AG04449 (cell line): Measurements from ENCODE around the gene PCOLCE2.
"Not testable (repeated sequence)": the region's sequence is repeated elsewhere in the genome, so short reads cannot be mapped to it uniquely, and the experiment has no call there.

Experiments used
- CTCF ChIA-PET: fragments of 350-600 bp; formaldehyde crosslinking; extraction: SDS; loops from one replicate; lab custom pipeline; 2021; ENCODE audit warnings: antibody characterized with exemption; lab: Yijun Ruan, JAX
- POLR2A ChIA-PET: fragments of 400-600, 350-600 bp; formaldehyde crosslinking; extraction: SDS; loops from one replicate; lab custom pipeline; 2020; ENCODE audit warnings: antibody characterized with exemption, inconsistent platforms; lab: Yijun Ruan, JAX
- DNase-seq: peaks from one replicate; pipeline ENCODE4 v3.0.0-alpha.2; 2010; ENCODE audit warnings: low read depth, low spot score
- H3K4me3 ChIP-seq: 2 replicates; pipeline ENCODE4 v1.5.1; 2011; ENCODE audit warnings: low read depth, mild to moderate bottlenecking, control low read depth, low read length
- TF ChIP-seq, protein P1 (sequence below): IDR thresholded peaks from one replicate; pipeline ENCODE4 v1.5.1; 2011; ENCODE audit warnings: mild to moderate bottlenecking, moderate library complexity, low read length, control low read depth, inconsistent platforms; ENCODE audit not compliant: insufficient read depth; ENCODE audit errors: missing control alignments

The PCOLCE2 gene

DNA sequence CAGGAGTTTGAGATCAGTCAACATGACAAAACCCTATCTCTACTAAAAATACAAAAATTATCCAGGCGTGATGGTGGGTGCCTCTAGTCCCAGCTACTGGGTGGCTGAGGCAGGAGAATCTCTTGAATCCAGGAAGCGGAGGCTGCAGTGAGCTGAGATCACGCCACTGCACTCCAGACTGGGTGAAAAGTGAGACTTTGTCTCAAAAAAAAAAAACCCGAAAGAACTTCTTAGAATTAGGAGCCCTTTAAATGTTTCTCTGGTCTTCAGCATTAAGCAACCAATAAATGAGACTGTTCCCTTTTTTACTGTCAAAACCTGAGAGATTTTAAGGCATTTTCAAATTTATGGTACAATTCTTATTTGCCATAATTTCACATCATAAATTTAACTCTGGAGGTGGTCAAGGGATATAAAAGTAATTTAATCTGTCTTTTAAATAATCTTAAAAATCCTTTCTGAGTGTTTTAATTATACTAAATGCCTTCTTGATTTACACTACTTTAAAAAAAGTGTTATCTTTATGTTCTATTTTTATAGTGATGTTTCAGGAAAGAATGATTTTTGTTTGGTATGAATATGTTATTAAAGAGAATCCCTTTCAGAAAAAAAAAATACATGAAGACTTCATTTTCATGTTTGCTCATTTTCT lies 10.1 kb downstream of the PCOLCE2 start:
- DNase-seq, result no peak
- POLR2A ChIA-PET, result no interaction called here
- CTCF ChIA-PET, result interaction anchor here (0.9 kb wide), 1 partner anchor 24 kb away, joined by 4 read pairs; no protein-coding TSS in a partner anchor
- TF ChIP-seq, protein P1, sequence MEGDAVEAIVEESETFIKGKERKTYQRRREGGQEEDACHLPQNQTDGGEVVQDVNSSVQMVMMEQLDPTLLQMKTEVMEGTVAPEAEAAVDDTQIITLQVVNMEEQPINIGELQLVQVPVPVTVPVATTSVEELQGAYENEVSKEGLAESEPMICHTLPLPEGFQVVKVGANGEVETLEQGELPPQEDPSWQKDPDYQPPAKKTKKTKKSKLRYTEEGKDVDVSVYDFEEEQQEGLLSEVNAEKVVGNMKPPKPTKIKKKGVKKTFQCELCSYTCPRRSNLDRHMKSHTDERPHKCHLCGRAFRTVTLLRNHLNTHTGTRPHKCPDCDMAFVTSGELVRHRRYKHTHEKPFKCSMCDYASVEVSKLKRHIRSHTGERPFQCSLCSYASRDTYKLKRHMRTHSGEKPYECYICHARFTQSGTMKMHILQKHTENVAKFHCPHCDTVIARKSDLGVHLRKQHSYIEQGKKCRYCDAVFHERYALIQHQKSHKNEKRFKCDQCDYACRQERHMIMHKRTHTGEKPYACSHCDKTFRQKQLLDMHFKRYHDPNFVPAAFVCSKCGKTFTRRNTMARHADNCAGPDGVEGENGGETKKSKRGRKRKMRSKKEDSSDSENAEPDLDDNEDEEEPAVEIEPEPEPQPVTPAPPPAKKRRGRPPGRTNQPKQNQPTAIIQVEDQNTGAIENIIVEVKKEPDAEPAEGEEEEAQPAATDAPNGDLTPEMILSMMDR, result no peak
- H3K4me3 ChIP-seq, result no peak overlapping the region

DNA sequence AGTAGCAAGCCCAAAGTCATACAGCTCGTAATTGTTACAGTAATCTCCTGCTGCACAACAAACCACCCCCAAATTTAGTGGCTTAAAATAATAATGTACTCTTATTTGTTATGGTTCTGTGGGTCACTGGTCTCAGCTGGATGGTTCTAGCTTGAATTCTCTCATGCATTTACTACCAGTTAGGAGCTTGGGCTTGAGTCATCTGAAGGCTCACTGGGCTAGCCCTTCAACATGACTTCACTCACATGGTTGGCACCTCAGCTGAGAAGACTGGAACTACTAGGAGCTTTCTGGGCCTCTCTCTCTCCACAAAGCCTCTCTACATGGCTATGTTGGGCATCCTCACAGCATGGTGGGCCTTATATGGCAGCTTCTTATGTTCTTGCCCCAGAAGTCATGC lies 12.5 kb downstream of the PCOLCE2 start:
- TF ChIP-seq, protein P1, result no peak
- H3K4me3 ChIP-seq, result no peak overlapping the region
- CTCF ChIA-PET, result interaction anchor here (0.9 kb wide), 1 partner anchor 48 kb away, joined by 3 read pairs; no protein-coding TSS in a partner anchor
- no peak for DNase-seq
- POLR2A ChIA-PET, result no interaction called here

DNA sequence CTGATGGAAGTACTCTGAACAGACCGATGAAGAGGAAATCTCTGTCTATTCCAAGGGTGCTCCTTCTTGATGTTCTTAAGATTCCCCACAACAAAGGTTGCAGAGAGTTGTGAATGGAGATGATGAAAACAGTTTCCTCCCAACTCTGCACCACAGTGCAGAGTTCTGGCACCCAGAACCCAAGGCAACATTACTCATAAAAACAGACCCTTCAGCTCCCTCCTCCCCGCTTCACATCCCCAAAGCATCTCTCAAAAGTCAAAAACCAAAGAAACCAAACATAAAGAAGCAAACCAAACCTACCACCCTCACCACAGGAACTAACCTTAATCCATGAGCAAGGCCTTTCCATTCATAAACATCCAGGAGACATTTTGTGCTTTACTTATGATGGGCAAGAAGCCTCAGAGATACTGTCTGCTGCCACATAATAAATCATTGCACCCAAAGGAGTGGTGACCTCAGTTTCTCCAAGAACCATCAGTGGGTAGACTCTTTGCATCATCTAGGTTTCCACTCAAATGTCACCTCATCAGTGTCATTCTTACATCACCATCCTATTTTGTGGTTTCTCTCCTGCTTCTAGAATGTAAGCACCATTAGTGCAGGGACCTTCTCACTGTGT lies 13.2 kb downstream of the PCOLCE2 start:
- TF ChIP-seq, protein P1, result no peak
- no peak for DNase-seq
- POLR2A ChIA-PET, result no interaction called here
- no peak overlapping the region for H3K4me3 ChIP-seq
- CTCF ChIA-PET, result interaction anchor here (0.9 kb wide), 1 partner anchor 48 kb away, joined by 3 read pairs; no protein-coding TSS in a partner anchor

DNA sequence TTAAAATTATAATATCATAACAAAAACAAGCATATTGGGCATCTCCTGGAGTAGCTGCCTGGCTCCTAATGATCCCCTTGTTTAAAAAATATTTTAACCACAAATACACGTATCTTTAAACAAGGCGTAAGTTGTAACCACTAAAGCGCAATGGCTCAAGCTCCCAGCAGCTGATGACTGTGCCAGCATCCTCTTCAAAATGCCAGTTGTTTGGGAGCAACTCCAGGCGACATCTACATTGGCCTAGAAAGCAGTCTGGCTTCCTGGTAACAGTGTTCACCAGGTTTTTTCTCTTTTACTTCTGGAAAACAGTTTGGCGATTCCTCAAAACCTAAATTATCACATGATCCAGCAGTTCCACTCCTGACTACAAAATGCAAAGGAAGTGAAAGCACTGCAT lies 13.8 kb downstream of the PCOLCE2 start:
- ChIA-PET POLR2A (no interaction called here), CTCF (no interaction called here)
- H3K4me3 ChIP-seq, result no peak overlapping the region
- DNase-seq, result no peak
- TF ChIP-seq, protein P1, result no peak

DNA sequence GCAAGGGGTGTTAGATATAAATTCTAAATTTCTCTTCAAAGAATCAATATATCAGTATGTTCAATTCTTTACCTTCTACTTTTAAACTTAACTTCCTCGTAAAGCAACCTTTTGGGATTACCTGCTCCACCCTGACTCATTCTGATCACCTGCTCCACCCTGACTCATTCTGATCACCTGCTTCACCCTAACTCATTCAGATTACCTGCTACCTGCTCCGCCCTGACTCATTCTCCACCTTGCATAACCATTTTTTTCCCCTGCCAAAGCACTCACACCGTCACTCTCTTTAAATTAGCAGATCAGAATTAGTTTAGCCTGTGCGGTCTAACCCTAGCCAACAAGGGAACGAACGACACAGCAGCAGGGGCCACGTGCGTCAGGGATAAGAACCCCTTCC lies 20.5 kb downstream of the PCOLCE2 start:
- H3K4me3 ChIP-seq, DNase-seq, CTCF ChIA-PET, POLR2A ChIA-PET: not testable (repeated sequence)

DNA sequence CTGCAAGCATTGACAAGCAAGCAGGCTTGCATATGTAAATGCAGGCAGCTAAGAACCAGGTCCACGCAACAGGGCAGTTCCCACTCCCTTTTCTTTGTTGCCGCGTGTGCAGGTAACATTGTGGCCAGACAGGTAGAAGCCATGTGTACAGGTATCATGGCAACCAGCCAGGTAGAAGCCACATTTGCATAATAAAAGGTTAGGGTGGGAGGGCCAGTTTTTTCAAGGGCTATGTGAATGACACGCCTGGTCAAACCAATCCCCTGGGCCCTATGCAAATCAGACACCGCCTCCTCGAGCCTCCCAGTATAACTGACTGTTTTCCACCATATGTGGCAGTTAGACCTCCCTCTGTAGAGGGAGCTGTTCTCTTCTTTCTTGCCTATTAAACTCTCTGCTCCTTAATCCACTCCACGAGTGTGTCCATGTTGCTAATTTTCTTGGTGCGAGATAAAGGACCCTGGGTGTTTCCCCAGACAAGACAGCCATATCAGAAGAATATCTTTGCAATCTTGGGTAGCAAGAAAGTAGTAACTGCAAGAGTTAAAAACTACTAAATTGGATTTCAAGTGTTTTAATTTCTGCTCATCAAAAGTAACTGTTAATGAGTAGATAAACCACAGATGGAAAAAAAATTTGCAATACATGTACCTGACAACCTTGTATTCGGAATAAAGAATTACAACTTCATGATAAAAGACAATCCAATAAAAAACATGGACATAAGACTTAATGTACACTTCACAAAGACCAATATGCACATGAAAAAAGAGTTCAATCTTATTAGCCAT lies 21.8 kb downstream of the PCOLCE2 start:
- TF ChIP-seq, protein P1, result no peak
- H3K4me3 ChIP-seq, result no peak overlapping the region
- CTCF ChIA-PET, result interaction anchor here (1.4 to 2.3 kb wide), 3 partner anchors 15 to 120 kb away, joined by 3 to 6 read pairs (median 4); no protein-coding TSS in a partner anchor
- POLR2A ChIA-PET, result no interaction called here
- no peak for DNase-seq
